Retinal pigment epithelial cell (primary cell): ENCODE data around the gene SERTM1.

Source experiments
- DNase-seq: peaks from one replicate; pipeline ENCODE4 v3.0.0-alpha.2; 2010; ENCODE audit warnings: low read depth
- H3K4me3 ChIP-seq: 2 replicates; pipeline ENCODE4 v1.5.1; 2011; ENCODE audit warnings: mild to moderate bottlenecking, low read length, control low read depth, moderate library complexity
- CTCF ChIP-seq: conservative IDR thresholded peaks from 2 replicates; pipeline ENCODE4 v1.5.1; 2011; ENCODE audit warnings: low read depth, low read length, control low read depth, inconsistent platforms

SERTM1 gene

GRCh38 chr13:36666477-36667229, 7.2 kb upstream of the SERTM1 start:
- no peak for TF ChIP-seq CTCF
- H3K4me3 ChIP-seq, result no peak overlapping the region
- no peak for DNase-seq

GRCh38 chr13:36668316-36668715, 5.5 kb upstream of the SERTM1 start:
- H3K4me3 ChIP-seq, result no peak overlapping the region
- no peak for DNase-seq
- no peak for TF ChIP-seq CTCF

- no peak for DNase-seq
- H3K4me3 ChIP-seq, result peak overlapping the region; percentile 52
- no peak for TF ChIP-seq CTCF
Measured at GRCh38 chr13:36673352-36673751, 468 bp upstream of the SERTM1 start.

GRCh38 chr13:36674337-36675212, 755 bp downstream of the SERTM1 start:
- peak overlapping the region; percentile 52 for H3K4me3 ChIP-seq
- no peak for TF ChIP-seq CTCF
- DNase-seq, result no peak

- no peak for DNase-seq
- no peak overlapping the region for H3K4me3 ChIP-seq
- TF ChIP-seq CTCF, result no peak
Measured at GRCh38 chr13:36675213-36675536, 1.4 kb downstream of the SERTM1 start.

- no peak for TF ChIP-seq CTCF
- H3K4me3 ChIP-seq, result no peak overlapping the region
- DNase-seq, result peak; percentile 2
Measured at GRCh38 chr13:36680913-36681312, 7.1 kb downstream of the SERTM1 start.
